Body of pancreas (tissue), 4 donors: ENCODE results near the gene SPTB. TPM values are rescaled to one million over a fixed set of nuclear protein-coding genes. Genes with fewer than 3 reads are reported as not detected.

Source experiments
- ATAC-seq: fragments of 150-250 bp; one replicate; pipeline ENCODE4 v1.9.1; 2016
- DNase-seq, 4 donors: peaks; one replicate each; pipeline ENCODE4 v3.0.0-alpha.2; 2019
- H3K27ac ChIP-seq, 4 donors: fragments of 200-600 bp; sonication (generic); 1 replicate in 3 of 4; 2 replicates in 1 of 4; pipeline versions ENCODE4 v1.5.1 to v1.6.1; 2016 to 2019; ENCODE audit warnings: mild to moderate bottlenecking in 1 of 4, mixed read lengths in 1 of 4, moderate library complexity in 1 of 4
- H3K27me3 ChIP-seq, 2 donors: fragments of 200-600 bp; sonication (generic); one replicate each; pipeline ENCODE4 v1.6.0; 2016; ENCODE audit warnings: mild to moderate bottlenecking in 1 of 2
- H3K36me3 ChIP-seq, 2 donors: fragments of 200-600 bp; sonication (generic); replicated peaks in 1 of 2; 2 replicates each; pipeline ENCODE4 v1.5.1; 2016; ENCODE audit warnings: low read depth in 2 of 2; ENCODE audit not compliant: insufficient read depth in 1 of 2
- H3K4me1 ChIP-seq: fragments of 200-600 bp; sonication (generic); one replicate; pipeline ENCODE4 v1.6.0; 2016
- H3K4me3 ChIP-seq, 2 donors: fragments of 200-600 bp; sonication (generic); 1 replicate in 1 of 2; 2 replicates in 1 of 2; pipeline ENCODE4 v1.5.1; 2016 to 2019
- H3K9me3 ChIP-seq, 3 donors: fragments of 200-600 bp; sonication (generic); 1 replicate in 2 of 3; 2 replicates in 1 of 3; pipeline ENCODE4 v1.5.1; 2016
- CTCF ChIP-seq, 7 experiments: fragments of 450-650 bp in 4 of 7; fragments of 200-600 bp in 3 of 7; sonication (generic) in 3 of 7; IDR thresholded peaks; one replicate each; pipeline ENCODE4 v1.5.1; 2016 to 2019; ENCODE audit warnings: antibody characterized with exemption in 7 of 7
- POLR2A ChIP-seq, 3 donors: fragments of 450-650 bp; IDR thresholded peaks; one replicate each; pipeline ENCODE4 v1.6.1; 2016; ENCODE audit warnings: antibody characterized with exemption in 3 of 3, mild to moderate bottlenecking in 2 of 3
- WGBS, 2 donors: methylation state at CpG; one replicate each; pipeline ENCODE4 v1.1.5; 2017; 5-methylcytosine and 5-hydroxymethylcytosine counted together
- intact Hi-C: fragments of 100-400 bp; cut with DNase I; formaldehyde crosslinking; loops from one replicate; pipeline ENCODE4 v1.15.1; 2023
- total RNA-seq, 2 donors: library from RNA; depleted of rRNA; stranded (reverse); fragments of >200 nt; gene quantifications; one replicate each; pipeline ENCODE4 v1.1.0, GENCODE V29; 2016

Gene SPTB
- total RNA-seq, 2 donors from 2014 or later = 3.4 to 8.6 TPM

- intact Hi-C loops = no loop called here
- ATAC-seq (peak; percentile 98), DNase-seq (peak; percentile 90 to 95 (median 95))
- H3K36me3 ChIP-seq = peaks cover 0 to 28% of the 10 kb centered on the region in 2 donors
- peak in 1 of 3 donors; percentile 4 for TF ChIP-seq POLR2A (IDR thresholded peaks at IDR 0.05)
- peak in 4 of 7 experiments; percentile 32 to 55 (median 42) for TF ChIP-seq CTCF (IDR thresholded peaks at IDR 0.05)
- H3K4me3 ChIP-seq = no peak overlapping the region
- H3K27ac ChIP-seq = peak overlapping the region; percentile 77 to 87 (median 84)
- H3K9me3 ChIP-seq = no peaks in the 10 kb centered on the region
- 32 to 39% methylated on average over 13 to 28 of the region's 28 CpGs for WGBS, 2 donors
- H3K4me1 ChIP-seq = peaks cover 24% of the 10 kb centered on the region
- H3K27me3 ChIP-seq = no peaks in the 10 kb centered on the region
Measured at GRCh38 chr14:64736271-64737169, 143.2 kb downstream of the SPTB start.

GRCh38 chr14:64734990-64735389 lies 144.7 kb downstream of the SPTB start:
- Histone ChIP-seq H3K27ac (peak overlapping the region in 3 of 4 donors; percentile 48 to 87 (median 77)), H3K4me3 (no peak overlapping the region), H3K36me3 (peaks cover 0 to 24% of the 10 kb centered on the region in 2 donors), H3K27me3 (no peaks in the 10 kb centered on the region), H3K4me1 (peaks cover 24% of the 10 kb centered on the region), H3K9me3 (no peaks in the 10 kb centered on the region)
- TF ChIP-seq POLR2A (IDR thresholded peaks at IDR 0.05) (no peak), CTCF (IDR thresholded peaks at IDR 0.05) (no peak)
- DNase-seq = no peak
- no peak for ATAC-seq
- 61 to 75% methylated on average over 5 to 6 of the region's 6 CpGs for WGBS, 2 donors
- intact Hi-C loops = no loop called here

GRCh38 chr14:64733899-64734298 lies 145.8 kb downstream of the SPTB start:
- TF ChIP-seq POLR2A (IDR thresholded peaks at IDR 0.05) = no peak
- TF ChIP-seq CTCF (IDR thresholded peaks at IDR 0.05) = no peak
- DNase-seq (no peak), ATAC-seq (no peak)
- H3K4me3 ChIP-seq = no peak overlapping the region
- H3K36me3 ChIP-seq = peaks cover 0 to 19% of the 10 kb centered on the region in 2 donors
- 92 to 93% methylated on average over 1 of the region's 1 CpG for WGBS, 2 donors
- intact Hi-C loops = no loop called here
- H3K4me1 ChIP-seq = peaks cover 31% of the 10 kb centered on the region
- H3K9me3 ChIP-seq = no peaks in the 10 kb centered on the region
- no peak overlapping the region for H3K27ac ChIP-seq
- no peaks in the 10 kb centered on the region for H3K27me3 ChIP-seq

- Histone ChIP-seq H3K27me3 (no peaks in the 10 kb centered on the region), H3K4me3 (no peak overlapping the region), H3K36me3 (peaks cover 0 to 22% of the 10 kb centered on the region in 2 donors), H3K4me1 (peaks cover 31% of the 10 kb centered on the region), H3K27ac (no peak overlapping the region), H3K9me3 (no peaks in the 10 kb centered on the region)
- TF ChIP-seq POLR2A (IDR thresholded peaks at IDR 0.05) = no peak
- TF ChIP-seq CTCF (IDR thresholded peaks at IDR 0.05) = no peak
- intact Hi-C loops = no loop called here
- no peak for DNase-seq
- ATAC-seq = no peak
- 90% methylated on average over 11 of the region's 11 CpGs for WGBS, 2 donors
Measured at GRCh38 chr14:64733321-64733720, 146.4 kb downstream of the SPTB start.
